NB4 (cell line): ENCODE data around the gene CORO1C.

ENCODE experiments used
- MYC ChIP-seq: IDR thresholded peaks from 2 replicates; pipeline ENCODE4 v1.6.1; 2011; ENCODE audit warnings: low read depth, low read length
- POLR2A ChIP-seq: IDR thresholded peaks from 2 replicates; pipeline ENCODE4 v1.6.1; 2011; ENCODE audit warnings: mild to moderate bottlenecking; ENCODE audit not compliant: insufficient read length; ENCODE audit errors: extremely low read depth
- TF ChIP-seq, protein P1 (sequence below): IDR thresholded peaks from 2 replicates; pipeline ENCODE4 v1.6.1; 2011; ENCODE audit warnings: low read depth, low read length
- TF ChIP-seq, protein P2 (sequence below): IDR thresholded peaks from one replicate; pipeline ENCODE4 v1.5.1; 2012; ENCODE audit warnings: low read depth, low read length

DNA sequence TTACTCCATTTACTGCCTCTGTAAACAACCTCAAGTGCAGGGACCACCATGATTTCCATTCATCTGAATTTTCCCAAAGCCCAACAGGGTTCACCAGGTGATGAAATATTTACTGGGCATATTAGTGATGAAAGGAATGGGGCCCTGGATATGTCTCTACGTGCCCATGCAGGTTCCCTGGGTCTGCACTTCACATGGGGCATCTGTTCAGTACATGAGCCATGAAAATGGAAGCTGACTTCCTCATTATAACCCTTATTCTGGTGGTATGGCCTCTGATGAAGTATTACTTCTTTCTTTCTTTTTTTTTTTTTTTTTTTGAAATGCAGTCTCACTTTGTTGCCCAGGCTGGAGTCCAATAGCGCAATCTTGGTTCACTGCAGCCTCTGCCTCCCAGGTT lies 26.5 kb upstream of the CORO1C start:
- TF ChIP-seq, protein P1, sequence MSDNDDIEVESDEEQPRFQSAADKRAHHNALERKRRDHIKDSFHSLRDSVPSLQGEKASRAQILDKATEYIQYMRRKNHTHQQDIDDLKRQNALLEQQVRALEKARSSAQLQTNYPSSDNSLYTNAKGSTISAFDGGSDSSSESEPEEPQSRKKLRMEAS: no peak
- TF ChIP-seq POLR2A (no peak), MYC (no peak)
- TF ChIP-seq, protein P2, sequence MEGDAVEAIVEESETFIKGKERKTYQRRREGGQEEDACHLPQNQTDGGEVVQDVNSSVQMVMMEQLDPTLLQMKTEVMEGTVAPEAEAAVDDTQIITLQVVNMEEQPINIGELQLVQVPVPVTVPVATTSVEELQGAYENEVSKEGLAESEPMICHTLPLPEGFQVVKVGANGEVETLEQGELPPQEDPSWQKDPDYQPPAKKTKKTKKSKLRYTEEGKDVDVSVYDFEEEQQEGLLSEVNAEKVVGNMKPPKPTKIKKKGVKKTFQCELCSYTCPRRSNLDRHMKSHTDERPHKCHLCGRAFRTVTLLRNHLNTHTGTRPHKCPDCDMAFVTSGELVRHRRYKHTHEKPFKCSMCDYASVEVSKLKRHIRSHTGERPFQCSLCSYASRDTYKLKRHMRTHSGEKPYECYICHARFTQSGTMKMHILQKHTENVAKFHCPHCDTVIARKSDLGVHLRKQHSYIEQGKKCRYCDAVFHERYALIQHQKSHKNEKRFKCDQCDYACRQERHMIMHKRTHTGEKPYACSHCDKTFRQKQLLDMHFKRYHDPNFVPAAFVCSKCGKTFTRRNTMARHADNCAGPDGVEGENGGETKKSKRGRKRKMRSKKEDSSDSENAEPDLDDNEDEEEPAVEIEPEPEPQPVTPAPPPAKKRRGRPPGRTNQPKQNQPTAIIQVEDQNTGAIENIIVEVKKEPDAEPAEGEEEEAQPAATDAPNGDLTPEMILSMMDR: no peak
